Kidney tubule cell (primary cell): ENCODE measurements around the gene CHST3.
A peak's percentile ranks its signal among the peaks of the same experiment; 100 is the strongest.

Experiments used
- DNase-seq: peaks from one replicate; pipeline ENCODE4 v3.0.0-alpha.2; 2018; ENCODE audit warnings: low spot score

CHST3 gene, protein sequence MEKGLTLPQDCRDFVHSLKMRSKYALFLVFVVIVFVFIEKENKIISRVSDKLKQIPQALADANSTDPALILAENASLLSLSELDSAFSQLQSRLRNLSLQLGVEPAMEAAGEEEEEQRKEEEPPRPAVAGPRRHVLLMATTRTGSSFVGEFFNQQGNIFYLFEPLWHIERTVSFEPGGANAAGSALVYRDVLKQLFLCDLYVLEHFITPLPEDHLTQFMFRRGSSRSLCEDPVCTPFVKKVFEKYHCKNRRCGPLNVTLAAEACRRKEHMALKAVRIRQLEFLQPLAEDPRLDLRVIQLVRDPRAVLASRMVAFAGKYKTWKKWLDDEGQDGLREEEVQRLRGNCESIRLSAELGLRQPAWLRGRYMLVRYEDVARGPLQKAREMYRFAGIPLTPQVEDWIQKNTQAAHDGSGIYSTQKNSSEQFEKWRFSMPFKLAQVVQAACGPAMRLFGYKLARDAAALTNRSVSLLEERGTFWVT

DNA sequence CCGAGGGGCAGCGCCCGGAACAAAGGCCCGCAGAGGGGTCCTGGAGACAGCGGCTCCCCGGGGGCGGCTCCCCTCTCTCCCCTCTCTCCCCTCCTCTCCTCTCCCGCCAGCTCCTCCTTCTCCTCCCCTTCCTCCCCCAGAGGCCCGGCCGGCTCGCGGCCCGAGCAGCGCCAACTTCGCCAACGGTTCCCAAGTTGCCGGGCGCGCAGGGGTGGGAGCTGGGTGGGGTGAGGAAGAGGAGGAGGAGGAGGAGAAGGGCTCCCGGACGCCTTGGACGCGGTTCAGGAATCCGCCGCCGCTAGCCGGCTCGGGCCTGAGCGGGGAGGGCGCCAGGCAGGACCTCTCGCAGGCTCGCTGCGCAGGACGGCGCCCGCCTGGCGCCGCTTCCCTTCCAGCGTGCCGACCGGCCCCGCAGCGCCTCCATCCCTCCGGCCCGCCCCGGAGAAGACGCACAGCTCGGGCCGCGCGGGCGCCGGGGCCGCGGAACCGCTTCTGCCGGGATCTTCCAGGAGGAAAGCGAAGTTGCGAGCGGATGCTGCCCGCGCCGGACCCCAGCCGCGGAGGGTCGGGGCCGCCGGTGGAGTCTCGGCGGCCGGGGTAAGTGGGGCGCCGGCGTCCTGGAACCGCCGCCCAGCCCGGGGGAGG lies at the start of gene CHST3:
TSS of gene CHST3 (plus strand) at position 298 of the 645 bp plus-strand sequence. CDS start 41,448 bp downstream, outside the sequence.
- peak; percentile 65 for DNase-seq

DNA sequence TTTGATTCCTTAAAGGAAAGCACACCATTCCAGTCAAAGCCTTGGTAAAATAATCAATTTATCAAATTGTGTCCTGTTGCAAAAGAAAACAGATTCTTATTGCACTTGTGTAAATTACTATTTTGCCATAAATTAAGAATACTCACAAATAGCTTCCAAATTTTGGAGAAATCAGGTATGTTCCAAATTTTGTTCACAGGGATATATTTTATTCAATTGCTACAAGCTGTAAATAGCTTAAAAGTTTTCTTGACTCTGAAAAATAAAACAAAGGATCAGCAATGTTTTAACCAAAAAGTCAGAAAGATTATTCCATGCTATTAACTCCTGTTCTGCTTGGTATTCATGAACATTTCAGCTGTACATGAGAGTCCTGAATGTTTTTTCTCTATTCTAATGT lies 47.4 kb upstream of the CHST3 start:
- DNase-seq = no peak

DNA sequence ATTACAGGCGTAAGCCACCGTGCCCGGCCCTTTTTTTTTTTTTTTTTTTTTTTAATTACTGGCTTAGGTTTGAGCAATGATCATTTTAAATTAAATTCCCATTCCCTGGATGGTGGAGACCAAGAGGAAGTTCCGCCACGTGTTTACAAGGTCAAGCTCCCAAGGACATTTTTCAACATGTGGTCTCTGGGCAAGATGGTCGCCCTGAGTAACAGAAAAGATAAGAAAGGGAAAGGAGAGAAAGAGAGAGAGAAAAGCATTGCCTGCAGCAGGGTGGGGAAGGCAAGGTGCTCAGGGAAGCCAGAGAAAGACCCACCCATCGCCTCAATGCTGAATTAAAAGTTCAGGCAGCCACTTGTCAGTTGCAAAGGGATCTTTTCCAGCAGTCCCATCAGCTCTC lies 45.2 kb upstream of the CHST3 start:
- DNase-seq = no peak

DNA sequence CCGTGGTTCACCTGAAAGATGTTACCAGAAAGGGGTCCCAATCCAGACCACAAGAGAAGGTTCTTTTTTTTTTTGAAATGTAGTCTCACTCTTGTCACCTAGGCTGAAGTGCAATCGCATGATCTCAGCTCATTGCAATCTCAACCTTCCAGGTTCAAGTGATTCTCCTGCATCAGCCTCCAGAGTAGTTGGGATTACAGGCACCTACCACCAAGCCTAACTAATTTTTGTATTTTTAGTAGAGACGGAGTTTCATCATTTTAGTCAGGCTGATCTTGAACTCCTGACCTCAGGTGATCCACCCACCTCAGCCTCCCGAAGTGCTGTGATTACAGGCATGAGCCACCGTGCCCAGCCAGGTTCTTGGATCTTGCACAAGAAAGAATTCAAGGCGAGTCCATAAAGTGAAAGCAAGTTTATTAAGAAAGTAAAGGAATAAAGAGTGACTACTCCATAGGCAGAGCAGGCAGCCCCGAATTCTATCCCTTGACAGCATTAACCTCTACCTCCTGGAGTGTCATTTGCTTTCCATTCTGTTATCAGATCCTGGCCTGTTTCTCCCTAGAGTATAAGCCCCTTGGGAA lies 44.1 kb upstream of the CHST3 start:
- peak; percentile 28 for DNase-seq

DNA sequence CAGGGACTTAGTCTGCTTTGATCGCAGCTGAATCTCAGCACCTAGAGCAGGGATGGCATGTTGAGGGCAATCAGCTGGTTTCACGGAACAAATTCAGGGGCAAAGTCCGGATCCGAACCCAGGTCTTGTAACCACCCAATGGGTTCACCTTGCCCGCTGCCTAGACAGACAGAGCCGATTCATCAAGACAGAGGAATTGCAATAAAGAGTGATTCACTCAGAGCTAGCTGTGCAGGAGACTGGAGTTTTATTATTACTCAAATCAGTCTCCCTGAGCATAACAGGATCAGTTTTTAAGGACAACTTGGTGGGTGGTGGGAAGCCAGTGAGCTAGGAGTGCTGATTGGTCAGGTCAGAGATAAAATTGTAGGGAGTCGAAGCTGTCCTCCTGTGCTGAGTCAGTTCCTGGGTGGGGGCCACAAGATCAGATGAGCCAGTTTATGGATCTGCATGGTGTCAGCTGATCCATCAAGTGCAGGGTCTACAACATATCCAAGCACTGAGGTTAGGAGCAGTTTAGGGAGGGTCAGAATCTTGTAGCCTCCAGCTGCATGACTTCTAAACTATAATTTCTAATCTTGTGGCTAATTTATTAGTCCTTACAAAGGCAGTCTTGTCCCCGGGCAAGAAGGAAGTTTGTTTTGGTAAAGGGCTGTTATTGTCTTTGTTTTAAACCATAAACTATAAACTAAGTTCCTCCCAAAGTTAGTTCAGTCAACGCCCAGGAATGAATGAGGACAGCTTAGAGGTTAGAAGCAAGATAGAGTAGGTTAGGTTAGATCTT lies 43.5 kb upstream of the CHST3 start:
- DNase-seq = peak; percentile 74

DNA sequence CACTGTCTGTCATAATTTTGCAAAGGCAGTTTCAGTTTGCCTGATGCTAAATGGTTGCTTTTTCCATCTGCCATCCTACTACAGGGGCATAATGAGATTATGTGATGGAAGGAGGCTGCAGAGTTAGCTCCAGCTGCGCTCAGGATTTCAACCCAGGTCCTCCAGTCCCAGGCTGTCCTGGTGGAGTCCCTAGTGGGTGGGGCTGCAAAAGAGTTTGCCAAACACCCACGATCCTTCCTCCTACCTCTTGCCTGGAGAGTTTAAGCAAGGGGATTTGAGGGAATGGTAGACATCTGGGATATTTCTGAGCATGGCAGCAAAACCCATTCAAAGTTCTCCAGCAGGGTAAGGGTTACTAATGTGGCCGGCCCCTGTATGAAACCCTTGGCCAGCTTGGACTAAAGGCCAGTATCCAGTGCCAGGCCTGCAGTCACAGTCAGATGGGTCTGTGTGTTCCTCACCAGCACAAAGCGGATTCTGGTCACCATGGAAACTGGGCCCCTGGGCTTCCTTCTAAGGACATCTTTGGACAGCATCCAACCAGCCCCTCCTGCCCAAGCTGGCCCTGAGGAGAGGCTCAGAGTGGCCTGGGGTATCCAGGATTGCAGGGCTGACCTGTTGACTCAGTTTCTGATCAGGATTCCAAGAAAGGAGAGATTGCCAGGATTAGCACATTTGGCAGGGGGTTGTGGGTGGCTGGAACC lies 42.7 kb upstream of the CHST3 start:
- peak; percentile 49 for DNase-seq

DNA sequence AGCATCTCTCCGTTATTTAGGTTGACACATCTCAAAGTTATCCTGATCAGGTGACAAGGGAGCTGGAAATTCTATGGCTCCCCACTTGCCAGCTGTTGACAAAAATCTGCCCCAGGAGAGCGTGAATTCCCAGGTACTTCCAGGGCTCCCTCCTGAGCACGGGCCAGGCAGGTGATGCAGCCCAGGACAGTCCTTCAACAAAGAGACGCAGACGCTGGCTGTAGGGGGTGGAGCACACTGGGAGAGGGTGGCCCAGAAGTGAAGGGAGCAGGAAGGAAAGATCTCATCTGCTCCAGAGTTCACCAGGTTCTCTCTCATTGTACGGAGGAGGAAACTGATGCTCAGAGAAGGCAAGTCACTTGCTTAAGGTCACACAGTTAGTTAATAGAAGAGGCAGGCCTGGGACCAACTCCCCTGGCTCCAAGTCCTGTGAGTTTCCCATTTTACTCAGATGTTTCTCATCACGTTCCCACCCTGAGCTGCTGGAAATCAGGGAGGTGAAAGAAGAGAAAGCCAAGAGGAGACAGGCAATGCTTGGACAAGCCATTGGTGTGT lies 41.0 kb upstream of the CHST3 start:
- no peak for DNase-seq

DNA sequence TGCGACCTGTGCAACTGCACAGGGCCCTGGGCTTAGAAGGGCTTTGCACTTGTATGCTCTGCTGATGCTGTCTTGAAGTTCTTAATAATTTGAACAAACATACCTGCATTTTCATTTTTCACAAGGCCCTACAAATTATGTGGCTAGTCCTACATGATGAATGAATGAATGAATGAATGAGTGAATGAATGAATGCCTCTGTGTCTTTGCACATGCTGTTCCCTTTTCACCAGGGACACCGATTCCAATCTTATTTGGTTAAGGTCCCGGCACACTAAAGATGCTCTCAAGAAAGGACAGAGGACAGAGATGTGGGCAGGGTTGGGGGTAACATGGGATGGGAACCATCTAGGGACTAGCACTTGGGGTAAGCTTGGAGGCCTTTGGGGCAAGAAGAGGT lies 39.4 kb upstream of the CHST3 start:
- no peak for DNase-seq

DNA sequence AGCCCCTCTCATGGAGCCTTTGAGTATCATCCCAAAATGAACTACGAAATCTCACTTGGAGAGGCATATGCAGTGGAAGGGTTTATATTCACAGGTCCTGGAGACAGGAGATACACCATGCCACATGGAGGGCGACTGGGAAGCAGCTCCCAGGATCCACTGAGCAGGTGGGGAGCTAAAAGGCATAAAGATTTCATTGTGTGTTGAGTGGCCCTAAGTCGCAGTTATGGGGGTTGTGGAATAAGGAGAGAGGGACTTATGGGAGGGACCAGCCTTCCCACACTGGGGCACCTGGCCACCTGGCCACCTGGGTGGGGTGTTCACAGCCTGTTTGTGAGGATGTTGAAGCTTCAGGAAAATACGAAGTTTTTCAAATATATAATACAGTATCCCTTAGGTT lies 37.0 kb upstream of the CHST3 start:
- no peak for DNase-seq

DNA sequence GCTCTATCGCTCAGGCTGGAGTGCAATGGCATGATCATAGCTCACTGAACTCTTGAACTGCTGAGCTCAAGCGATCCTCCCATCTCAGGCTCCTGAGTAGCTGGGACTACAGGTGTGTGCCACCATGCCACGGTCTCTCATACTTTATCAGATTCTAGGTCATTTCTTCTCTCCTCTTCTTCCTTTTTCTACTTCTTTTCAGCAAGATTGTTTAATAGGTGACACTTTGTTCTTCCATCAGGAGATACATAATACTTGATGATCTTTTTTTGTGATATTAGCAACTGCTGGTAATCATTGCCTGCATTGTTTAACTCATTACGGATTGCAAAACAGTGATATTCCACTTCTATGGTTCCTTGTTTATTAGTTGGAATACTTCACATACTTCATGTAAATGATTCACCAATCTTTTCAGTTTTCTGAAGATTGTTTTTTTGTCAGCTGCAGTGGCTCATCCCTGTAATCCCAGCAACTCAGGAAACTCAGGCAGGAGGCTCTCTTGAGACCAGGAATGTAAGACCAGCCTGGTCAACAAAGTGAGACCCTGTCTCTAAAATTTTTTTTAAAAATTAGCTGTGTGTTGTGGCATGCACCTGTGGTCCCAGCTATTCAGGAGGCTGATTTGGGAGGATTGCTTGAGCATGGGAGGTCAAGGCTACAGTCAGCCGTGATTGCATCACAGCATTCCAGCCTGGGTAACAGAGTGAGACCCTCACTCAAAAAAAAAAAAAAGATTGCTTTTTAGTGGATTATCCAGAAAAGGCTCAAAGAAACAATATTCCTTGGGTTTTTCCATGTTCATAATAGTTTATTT lies 36.2 kb upstream of the CHST3 start:
- DNase-seq = peak; percentile 86

DNA sequence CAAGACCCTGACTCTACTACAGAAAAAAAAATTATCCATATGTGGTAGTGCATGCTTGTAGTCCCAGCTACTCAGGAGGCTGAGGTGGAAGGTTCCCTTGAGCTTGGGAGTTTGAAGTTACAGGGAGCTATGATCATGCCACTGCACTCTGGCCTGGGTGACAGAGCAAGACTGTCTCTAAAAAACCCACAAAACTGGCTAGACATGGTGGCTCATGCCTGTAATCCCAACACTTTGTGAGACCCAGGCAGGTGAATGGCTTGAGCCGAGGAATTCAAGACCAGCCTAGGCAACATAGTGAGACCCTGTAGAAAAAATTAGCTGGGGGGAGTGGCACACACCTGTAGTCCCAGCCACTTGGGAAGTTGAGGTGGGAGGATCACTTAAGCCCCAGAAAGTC lies 32.9 kb upstream of the CHST3 start:
- no peak for DNase-seq

DNA sequence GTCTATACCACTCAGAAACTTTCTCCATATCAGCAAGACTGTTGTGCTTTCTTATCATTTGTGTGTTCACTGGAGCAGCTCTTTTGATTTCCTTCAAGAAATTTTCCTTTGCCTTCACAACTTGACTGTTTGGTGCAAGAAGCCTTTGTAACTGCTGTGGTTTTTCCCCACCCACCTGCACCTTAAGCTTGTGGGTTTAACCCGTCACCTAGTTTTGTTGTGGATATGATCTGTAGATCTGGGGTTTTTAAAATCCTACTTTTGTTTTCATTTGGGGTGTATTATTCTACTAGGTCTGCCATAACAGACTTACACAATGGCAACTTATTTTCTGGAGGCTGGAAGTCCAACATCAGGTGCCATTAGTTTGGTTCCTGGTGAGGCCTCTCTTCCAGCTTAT lies 30.5 kb upstream of the CHST3 start:
- no peak for DNase-seq

DNA sequence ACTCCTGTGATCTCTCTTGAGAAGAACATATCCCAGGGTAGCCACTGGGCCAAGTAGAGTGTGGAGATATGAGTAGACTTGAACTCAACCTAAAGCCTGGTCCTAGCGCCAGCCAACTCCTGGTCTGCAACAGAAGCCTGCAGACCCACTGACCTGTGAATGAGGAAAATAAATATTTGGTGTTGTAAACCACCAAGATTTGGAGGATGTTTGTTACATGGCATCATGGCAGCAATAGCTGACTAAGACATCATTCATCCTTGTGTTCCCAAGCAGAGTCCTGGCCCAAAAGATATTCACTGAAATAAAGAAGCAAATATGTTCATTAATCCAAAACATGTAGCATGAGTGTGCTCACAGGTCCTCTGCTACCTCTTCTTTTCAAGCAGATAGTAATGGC lies 26.0 kb upstream of the CHST3 start:
- no peak for DNase-seq

DNA sequence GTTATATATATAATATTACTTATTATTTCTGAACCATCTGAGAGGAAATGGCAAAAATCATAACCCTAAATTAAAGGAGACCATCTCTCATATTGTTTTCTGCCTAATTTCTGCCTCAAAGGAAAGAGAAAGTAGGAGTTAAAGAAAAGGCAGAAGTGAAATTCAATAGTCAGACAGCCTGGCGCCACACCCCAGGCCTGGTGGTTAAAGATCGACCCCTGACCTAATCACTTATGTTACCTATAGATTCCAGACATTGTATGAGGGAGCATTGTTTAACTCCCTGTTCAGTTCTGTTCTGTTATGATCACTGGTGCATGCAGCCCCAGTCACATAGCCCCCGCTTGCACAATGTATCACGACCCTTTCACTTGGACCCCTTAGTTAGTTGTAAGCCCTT lies 24.9 kb upstream of the CHST3 start:
- DNase-seq = no peak

DNA sequence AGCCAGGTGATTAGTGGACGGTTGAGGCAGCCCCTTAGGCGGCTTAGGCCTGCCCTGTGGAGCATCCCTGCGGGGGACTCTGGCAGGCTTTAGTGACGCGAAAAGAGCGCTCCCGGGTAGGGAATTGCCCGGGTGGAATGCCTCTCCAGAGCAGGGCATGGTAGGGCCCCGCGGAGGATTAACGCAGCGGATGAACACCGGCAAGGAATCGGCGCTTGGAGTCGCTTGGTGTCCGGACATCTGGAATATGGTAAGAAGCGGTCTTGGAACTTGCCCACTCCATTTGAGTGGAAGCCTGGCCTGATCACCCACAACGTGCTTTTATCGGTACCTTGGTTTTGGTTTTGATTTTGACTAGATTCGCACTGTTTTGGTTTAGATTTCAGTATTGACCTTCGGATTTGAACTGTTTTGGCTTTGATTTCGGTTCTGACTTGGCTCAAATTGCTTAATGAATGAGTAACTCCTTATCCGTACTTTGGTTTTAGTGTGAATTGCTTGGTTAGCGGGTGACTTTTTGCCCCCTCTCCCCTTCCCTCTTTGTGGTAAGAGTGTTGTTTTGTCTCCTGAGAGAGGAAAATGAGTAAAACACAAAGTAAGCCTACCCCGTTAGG lies 24.2 kb upstream of the CHST3 start:
- no peak for DNase-seq

DNA sequence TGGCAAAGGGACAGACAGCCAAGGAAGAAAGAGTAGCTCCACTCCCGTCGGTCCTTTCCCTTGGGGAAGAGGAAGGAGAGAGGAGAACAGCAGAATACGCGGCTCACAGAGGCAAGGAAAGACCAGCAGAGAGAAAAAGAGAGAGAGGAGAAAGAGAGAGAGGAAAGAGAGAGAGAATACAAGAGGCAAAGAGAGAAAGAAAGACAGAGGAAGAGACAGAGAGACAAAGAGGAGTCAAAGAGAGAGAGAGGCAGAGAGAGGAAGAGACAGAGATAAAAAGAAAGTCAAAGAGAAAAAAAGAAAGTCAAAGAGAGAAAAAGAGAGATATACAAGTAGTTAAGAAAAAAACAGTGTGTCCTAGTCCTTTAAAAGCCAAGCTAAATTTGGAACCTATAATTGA lies 23.4 kb upstream of the CHST3 start:
- DNase-seq = no peak

DNA sequence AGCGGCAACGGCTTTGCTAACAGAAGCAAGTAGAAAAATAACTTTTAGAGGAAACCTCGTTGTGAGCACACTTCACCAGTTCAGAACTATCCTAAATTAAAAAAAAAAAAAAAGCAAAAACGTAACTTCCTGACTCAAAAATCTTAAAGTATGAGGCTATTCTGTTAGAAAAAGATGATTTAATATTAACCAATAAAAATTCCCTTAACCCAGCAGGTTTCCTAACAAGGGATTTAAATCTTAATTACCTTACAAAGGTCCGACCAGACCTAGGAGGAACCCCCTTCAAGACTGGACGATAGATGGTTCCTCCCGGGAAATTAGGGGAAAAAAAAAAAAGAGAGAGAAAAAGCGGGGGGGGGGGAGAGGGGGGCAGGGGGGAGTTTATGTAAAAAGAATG lies 22.9 kb upstream of the CHST3 start:
- DNase-seq = no peak

DNA sequence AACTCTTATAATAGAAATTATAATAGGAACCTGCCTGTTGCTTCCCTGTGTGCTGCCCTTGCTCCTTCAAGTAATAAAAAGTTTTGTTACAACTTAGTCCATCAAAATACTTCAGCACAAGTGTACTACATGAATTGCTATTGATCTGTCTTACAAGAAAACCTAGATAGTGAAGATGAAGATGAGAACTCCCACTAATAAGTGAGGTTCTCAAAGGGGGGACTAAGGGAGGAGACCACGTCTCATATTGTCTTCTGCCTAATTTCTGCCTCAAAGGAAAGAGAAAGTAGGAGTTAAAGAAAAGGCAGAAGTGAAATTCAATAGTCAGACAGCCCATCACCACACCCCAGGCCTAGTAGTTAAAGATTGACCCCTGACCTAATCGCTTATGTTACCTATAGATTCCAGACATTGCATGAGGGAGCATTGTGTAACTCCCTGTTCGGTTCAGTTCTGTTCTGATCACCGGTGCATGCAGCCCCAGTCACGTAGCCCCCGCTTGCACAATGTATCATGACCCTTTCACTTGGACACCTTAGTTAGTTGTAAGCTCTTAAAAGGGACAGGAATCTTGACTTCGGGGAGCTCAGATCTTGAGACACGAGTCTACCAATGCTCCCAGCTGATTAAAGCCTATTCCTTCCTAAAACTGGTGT lies 18.2 kb upstream of the CHST3 start:
- DNase-seq = no peak

DNA sequence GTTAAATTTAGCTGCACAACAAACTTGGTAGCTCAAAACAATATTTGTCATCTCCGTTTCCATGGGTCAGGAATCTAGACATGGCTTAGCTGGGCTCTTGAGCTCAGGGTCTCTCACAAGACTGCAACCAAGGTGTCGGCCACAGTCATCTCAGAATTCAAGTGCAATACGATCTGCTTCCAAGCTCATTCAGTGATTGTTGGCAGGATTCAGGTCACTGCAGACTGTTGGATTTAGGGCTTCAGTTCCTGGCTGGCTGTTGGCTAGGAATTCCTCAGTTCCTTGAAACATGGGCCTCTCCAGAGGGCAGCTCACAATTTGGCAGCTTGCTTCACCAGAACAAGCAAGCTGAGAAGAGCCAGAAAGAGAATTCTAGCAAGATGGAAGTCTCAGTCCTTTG lies 17.5 kb upstream of the CHST3 start:
- no peak for DNase-seq
